Renal cortex interstitium (tissue), 11 donors: ENCODE results near the gene CHSY1. TPM values are rescaled to one million over a fixed set of nuclear protein-coding genes. Genes with fewer than 3 reads are reported as not detected.
A peak's percentile ranks its signal among the peaks of the same experiment; 100 is the strongest.
"Not testable (repeated sequence)": the region's sequence is repeated elsewhere in the genome, so short reads cannot be mapped to it uniquely, and the experiment has no call there.

Experiments
- DNase-seq, 11 donors: peaks; one replicate each; pipeline ENCODE4 v3.0.0-alpha.2; 2013; ENCODE audit warnings: low read depth in 9 of 11, low spot score in 4 of 11; ENCODE audit errors: extremely low read depth in 1 of 11
- polyA plus RNA-seq, 3 donors: library from polyadenylated mRNA; unstranded; fragments of 120-200 nt; gene quantifications; one replicate each; pipeline ENCODE4 v1.2.1, GENCODE V29; 2013; ENCODE audit not compliant: insufficient read length in 3 of 3

Gene CHSY1
- polyA plus RNA-seq, 3 donors: 46.7 to 50.8 (median 50.0) TPM

DNA sequence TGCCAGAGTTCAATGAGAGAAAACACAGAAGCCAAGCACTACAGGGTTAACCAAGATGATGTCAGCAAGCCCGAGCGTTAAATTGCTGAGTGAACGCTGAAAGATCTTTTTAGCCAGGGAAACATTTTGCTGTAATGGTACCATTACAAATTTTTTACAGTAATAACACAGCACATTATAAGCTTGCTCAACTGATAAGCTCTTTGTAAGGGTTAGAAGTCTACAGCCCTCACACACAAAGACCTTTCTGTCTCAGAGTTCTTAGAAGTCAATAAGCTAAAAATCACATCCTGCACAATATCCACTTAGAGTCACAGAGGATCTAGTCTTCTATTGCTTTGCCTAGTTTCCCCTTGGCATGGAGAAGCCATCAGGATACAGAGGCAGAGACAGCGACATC, 29.9 kb downstream of the CHSY1 start:
- DNase-seq: no peak

DNA sequence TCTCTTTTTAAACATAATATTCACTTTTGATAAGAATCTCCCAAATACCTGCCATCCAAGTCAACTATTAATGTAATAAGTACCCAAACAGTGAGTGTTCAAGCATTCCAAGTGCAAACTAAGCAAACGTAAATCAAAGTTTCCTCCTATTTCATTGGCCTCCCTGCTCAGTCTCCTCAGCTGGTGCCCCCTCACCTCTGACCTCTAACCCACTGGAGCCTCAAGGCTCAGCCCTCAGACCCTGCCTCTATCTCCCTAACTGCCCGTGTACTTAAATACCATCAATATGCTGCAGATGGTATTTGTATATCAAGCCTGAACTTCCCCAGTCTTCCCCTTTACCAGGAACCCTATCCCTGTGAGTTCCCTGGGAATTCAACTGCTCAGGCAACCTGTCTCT, 31.8 kb downstream of the CHSY1 start:
- DNase-seq: no peak

DNA sequence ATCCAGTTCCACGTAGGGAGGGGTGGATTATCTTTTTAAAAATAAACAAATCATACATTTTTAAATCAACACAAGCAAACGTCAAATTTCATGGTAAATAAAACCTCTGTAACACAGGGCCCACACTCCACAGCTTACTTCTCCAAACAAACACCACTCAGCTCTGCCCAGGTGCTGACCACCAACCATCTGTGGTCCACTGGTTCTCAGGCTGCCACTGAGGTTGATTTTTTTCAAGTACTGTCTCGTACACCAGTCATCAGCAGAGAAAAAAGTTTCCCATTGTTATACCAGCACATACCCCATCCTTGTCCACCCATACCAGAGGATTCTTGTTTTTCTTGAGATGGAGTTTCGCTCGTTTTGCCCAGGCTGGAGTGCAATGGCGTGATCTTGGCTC, 32.4 kb downstream of the CHSY1 start:
- DNase-seq: no peak

DNA sequence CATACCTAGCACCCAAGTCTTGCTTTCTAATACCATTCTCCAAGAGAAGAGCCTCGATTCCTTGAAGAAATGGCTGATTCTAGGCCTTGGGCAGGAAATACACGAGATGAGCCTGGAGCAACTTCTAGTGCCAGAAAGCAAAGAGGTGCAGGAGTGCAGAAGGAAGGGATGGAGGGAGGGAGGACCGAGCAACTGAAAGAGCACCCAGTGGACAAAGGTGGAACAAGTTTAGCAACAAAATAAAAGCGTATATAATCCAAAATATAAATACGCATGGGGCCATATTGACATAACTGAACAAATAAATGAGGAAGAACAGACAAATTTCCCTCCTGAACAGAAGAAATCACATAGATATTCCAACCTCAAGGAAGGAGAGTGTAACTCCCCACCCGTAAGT, 34.4 kb downstream of the CHSY1 start:
- no peak for DNase-seq

DNA sequence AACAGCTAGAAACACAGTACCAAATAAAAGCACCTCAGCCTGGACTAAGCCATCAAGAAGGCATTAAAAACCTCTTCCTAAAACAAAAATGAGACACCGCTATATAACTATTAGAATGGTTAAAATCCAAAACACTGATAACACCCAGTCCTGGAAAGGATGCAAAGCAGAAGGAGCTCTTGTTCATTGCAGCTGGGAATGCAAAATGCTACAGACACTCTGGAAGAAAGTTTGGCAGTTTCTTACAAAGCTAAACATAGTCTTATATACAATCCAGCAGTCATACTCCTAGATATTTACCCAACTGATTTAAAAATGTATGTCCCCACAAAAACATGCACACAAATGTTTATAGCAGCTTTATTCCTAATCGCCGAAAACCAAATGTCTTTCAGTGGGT, 35.7 kb downstream of the CHSY1 start:
- no peak for DNase-seq

DNA sequence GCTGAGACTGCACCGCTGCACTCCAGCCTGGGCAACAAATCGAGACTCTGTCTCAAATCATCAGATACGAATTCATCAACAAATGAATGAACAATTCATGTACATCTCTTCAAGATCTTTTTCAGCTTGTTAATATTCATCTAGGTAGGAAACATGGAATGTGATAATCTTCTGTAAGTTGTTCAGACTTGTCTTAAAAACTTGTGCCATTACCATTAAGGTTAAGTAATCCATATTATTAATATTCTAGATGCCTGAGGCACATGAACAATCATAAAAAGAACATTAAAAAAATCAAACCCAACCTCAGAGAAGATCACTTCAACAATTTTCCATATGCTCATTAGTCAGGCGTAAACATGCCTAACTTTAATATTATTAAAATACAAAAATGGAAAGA, 36.2 kb downstream of the CHSY1 start:
- no peak for DNase-seq

DNA sequence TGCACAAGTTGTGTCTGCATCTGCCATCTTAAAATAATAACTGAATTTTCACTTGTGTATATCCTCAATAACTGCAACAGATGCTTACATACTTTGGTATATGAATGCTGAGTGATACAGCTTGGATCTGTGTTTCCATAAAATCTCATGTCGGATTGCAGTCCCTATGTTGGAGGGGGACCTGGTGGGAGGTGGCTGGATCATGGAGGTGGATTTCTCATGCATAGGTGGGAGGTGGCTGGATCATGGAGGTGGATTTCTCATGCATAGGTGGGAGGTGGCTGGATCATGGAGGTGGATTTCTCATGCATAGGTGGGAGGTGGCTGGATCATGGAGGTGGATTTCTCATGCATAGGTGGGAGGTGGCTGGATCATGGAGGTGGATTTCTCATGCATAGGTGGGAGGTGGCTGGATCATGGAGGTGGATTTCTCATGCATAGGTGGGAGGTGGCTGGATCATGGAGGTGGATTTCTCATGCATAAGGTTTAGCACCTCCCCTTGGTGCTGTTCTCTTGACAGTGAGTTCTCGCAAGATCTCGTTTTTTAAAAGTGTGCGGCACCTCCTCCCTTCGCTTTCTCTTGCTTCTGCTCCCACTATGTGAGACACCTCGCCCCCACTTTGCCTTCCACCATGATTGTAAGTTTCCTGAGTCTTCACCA, 37.3 kb downstream of the CHSY1 start:
- DNase-seq: not testable (repeated sequence)

DNA sequence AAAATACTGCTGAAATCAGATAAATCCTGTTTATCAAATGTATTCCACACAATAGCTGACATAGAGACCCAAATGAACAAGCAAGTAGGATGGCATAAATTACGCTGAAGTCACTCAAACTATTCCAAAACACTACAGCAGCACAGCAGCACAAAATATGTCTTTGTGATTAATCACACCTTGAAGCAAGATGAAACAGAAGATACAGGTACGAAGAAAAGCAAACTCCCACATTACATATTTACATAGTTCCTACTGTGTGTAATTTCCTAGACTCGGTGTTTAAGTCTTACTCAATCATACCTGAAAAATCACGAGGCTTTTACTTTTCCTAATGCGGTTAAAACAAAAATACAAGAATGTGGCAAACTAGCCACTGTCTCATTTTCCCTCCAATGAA, 38.3 kb downstream of the CHSY1 start:
- DNase-seq: no peak

DNA sequence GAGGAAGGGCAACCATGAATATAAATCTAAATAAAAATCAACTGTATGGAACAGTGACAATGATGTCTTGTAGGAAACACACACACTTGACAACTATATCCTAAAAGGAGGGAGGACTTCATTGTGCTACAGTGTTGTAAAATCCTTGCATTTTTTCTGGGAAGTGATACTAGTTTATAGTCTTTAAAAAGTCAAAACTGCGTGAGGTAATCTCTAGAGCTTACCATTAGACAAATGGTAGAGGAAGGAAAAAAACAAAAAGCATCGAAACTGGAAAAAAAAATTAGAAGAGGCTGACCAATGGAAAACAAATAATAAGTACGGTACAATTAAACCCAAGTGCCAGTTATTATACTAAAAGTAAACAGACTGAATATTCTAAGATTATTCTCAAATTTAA, 38.7 kb downstream of the CHSY1 start:
- DNase-seq: no peak

DNA sequence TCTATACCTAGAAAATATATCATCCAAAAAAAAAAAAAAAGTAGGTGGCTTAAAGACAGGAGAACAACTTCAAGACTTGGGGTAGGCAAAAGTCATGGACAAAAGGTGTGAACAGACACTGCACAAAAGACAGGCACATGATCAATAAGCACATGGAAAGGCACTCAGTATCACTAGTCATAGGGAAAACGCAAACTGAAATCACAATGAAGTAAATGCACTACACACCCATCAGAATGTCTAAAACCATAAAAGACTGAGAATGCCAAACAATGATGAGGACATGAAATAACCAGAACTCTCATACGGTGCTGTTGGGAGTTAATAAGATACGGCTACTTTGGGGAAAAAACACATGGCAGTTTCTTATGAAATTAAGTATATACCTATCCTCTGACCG, 40.0 kb downstream of the CHSY1 start:
- no peak for DNase-seq

DNA sequence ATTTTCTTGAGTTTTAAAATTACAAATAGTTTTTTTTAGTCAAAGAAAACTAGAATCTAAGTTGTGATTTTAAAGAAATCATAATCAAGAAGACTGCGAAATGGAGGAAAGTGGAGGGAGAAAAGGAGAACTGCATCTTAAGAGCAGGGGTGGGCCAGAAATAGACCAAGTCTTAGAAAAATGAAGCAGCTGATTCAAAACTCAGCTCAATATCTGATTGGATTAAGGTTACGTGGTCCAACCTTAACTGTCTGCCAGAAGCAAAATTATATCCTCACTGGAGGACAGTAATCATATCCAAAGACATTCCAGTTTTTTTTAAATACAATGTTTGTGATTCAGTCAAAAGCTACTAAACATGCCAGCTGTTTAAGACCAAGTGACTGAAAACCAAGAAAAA, 41.4 kb downstream of the CHSY1 start:
- DNase-seq: no peak

DNA sequence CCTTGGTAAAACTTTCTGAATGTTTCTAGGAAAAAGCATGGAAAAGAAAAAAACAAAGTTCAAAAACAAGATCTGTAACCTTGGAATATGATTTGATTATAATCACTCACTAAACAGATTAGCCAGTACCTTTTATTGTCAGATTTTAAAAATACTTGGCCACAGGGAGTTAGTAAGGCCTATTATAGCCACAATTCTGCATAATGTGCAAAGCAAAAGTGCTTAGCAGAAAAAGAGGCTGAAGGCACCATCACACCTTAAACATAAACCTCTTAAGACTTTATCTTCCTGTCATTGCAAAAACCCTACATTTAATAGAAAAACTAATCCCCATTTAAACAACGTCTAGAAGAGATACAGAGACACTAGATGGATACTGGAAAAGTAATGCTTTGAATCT, 41.8 kb downstream of the CHSY1 start:
- no peak for DNase-seq

DNA sequence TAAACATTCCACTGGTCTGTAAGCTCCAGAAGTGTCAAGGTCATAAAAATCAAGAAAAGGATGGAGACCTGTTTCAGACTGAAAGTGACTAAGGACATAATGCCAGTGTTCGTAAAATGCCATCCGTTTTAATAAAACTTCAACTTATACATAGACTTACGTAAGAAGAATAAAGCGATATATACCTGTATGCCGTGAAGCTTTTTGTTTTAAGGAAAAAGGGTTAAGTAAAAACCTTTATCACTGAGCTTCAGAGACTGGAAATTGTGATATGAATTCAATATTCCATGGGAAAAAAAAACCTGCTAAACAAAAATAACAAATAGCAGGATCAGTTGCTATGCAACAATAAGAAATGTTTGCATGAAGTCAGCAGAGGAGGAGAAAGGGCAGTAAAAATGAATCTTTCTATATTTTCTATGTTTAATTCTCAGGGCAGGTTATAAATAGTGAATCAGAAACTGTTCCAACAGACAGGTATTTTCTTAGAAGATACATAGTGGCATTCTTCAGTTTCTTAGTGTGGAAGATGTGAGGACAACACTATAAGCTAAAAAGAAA, 42.5 kb downstream of the CHSY1 start:
- no peak for DNase-seq

DNA sequence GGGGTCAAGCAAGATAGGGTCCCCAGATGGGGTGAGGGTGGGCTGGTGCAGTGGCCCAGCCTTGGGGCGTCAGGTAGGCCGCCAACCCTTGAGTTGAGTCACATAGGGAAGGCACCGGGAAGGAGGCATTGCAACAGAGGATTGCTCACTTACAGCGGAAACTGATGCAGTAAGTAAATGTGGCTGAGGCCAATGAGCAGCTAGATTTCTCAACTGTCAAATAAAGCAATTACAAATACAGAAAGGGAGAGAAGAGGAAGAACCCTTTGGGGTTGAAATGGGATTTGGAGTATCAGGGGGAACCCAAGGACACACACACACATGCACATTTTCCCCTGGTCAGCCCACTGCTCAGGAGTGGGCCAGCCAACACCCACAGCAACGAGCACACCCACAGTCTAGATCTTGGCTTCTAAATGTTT, 44.0 kb downstream of the CHSY1 start:
- DNase-seq: no peak

DNA sequence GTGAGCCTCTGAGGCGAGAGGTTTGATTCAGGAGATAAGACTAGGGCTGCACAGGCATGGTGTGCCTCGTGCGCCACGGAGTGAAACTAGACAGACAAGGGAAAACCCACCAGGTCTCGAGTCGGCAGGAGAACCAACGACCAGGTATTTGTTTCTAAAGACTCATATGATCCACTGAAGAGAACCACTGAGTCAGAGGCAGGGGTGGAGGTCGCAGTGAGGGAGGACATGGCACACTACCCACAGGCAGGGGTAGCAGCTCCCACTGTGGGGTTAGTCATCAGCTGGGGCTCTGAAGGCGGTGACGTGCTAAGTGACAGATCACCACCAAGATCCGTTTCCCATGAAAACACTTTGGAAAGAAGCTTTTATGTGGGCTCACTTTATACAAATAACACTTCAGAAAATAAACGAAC, 45.7 kb downstream of the CHSY1 start:
- DNase-seq: no peak

DNA sequence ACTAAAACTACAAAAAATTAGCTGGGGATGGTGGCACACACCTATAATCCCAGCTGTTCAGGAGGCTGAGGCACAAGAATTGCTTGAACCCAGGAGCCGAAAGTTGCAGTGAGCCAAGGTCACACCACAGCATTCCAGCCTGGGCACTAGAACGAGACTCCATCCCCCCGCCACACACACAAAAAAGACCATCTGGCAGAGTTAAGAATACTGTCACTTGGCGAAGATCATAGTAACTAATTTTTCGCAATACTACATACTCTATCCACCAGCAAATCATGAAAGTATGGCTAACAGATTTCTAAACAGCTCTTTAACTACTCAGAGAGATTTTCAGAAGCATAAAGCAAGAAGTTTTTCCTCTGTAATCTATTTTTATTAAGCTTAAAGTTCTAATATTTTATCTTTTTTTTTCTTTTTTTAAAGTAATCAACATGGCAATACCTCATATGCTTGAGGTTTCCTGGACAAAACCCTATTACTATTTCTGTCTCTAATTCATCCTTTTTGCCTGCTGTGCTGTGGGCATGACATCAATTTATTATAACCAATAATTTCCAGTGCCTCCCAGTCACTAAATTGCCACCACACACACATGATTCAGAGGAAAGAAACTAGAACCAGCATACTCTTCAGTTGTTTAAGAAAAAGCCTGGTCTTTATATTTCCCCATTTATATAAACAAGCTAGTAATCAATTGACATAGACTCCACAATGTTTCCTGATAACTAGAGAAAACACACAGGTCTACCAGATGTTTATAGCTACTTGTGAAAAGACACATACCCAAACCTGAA, 46.9 kb downstream of the CHSY1 start:
- no peak for DNase-seq

DNA sequence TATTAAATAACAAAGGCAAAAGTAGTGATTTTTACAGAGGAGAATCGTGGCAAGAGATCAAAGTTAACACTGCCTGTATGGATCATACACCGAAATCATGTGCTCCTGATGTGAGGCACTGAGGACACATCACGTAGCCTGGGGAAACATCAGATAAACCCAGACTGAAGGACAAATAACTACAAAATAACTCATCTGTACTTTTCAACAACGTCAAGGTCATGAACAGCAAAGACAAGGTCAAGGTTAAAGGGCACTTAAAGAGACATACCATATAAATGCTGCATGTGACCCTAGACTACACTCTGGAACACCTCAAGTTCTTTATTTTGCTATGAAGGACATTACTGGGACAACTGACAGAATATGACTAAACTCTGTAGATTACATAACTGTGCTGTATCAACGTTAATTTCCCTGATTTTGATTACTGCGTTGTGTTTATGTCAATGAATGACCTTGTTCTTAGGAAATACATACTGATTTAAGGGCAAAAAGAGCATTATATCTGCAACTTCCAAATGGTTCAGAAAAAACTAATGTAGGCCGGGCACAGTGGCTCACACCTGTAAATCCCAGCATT, 48.1 kb downstream of the CHSY1 start:
- no peak for DNase-seq

DNA sequence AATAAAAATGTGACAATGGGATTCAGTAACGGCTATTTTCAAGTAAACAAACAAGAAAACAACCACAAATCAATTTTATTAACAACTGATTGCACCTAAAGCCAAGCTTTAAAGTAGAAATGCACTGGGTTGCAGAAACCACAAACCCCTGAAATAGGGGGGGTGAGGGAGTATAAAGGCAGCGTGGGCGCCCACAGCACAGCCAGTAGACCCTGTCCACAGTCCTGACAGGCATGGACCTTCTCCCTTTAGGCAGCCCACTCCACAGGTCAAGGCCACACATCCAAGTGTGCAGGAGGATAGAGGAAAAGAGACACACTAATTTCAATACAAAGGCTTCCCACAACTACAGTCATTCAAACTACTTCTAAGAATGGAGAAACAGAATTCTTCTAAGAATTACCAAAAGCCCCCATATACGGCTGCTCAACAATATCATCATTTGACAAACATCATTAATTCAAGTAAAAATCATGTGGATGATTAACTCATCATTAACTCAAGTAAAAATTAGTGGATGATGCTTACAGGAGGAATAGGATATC, 48.7 kb downstream of the CHSY1 start:
- DNase-seq: no peak

DNA sequence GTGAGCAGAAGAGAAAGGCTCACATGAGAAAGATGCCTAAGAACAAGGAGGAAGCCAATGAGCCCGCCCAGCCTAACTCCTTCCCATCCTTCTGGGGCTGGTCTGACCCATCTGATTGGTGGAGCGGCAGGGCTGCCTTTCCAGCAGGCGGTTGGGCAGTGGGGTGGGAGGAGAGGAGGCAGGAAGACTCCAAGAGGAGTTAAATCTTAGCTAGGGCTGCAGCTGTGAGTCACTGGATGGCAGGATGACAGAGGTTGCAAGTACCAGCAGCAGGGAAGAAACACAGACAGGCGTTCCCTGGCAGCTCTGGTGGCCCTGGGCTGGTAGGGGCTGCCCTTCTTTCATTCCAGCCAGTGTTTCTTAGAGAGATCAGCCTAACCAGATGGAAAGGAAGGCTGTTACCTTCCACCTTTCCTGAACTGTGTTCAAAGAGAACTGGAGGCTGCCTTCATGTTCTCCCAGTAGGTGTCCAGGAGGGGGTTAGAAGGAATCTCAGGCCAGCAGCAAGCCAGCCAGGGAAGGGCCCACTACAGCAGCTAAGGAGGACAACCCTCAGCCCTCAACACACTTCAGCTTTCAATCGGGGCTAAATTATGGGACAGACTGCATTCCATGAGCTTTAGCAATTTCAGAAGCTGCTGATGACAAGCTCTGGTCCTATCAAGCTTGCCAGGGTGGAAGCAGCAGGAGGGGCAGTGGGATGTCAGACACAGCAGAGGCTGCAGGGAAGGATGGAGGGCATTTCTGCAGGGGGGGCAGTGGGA, 50.3 kb downstream of the CHSY1 start:
- peak in 9 of 11 donors; percentile 47 to 78 (median 63) for DNase-seq
